ENCODE results near the gene TTC34.

DNA sequence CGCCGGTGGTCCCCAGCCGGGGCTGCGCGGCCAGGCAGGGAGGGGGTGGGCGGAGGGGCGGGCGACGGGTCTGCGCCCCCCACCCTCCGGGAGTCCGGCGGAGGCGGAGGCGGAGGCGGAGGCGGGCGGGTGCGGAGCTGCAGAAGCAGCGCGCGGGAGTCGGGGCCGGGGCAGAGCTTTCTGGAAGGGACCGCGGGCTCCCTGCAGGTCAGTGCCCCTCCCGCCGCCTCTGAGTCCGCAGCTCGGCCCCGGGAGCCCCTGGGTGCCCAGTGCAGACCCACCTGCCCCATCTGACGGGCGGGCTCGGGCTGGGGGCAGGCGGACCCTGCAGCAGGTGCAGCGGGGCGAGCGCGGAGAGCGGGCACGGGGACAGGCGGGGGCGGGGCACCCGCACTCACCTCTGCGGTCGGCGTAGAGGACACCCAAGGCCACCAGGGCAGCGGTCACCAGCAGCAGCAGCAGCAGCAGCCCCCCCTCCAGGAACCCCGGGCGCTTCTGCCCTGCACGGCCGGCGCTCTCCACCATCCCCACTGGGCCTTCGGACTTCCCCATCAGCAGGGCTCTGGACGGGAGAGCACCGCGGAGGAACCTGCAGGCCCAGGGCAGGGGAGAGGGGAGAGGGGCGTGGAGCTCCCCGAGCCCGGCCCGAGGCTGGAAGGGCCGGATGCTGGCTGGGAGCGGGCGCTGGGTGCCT lies 172.4 kb downstream of the TTC34 start:
- TF ChIP-seq, protein P1, sequence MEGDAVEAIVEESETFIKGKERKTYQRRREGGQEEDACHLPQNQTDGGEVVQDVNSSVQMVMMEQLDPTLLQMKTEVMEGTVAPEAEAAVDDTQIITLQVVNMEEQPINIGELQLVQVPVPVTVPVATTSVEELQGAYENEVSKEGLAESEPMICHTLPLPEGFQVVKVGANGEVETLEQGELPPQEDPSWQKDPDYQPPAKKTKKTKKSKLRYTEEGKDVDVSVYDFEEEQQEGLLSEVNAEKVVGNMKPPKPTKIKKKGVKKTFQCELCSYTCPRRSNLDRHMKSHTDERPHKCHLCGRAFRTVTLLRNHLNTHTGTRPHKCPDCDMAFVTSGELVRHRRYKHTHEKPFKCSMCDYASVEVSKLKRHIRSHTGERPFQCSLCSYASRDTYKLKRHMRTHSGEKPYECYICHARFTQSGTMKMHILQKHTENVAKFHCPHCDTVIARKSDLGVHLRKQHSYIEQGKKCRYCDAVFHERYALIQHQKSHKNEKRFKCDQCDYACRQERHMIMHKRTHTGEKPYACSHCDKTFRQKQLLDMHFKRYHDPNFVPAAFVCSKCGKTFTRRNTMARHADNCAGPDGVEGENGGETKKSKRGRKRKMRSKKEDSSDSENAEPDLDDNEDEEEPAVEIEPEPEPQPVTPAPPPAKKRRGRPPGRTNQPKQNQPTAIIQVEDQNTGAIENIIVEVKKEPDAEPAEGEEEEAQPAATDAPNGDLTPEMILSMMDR (conservative IDR thresholded peaks at IDR 0.05): no peak
- TF ChIP-seq EZH2 (IDR thresholded peaks at IDR 0.05; ENCODE audit: low read depth): no peak

Measured in PC-9 (cell line).